ENCODE data around the gene TACC2. TPM values are rescaled to one million over a fixed set of nuclear protein-coding genes. Genes with fewer than 3 reads are reported as not detected.

TACC2 gene
- total RNA-seq, 4 donors from 2014 or later: 95.9 to 122 (median 114) TPM

GRCh38 chr10:122140941-122141623 lies 152.1 kb downstream of the TACC2 start:
- H3K36me3 ChIP-seq: peaks cover 3% of the 10 kb centered on the region in 2 donors
- H3K27me3 ChIP-seq: no peaks in the 10 kb centered on the region
- intact Hi-C loops (cut with DNase I): no loop called here
- peak overlapping the region; percentile 86 to 97 (median 97) for H3K27ac ChIP-seq
- H3K4me1 ChIP-seq: peaks cover 48 to 60% of the 10 kb centered on the region in 2 donors
- 25 to 45% methylated on average over 10 of the region's 10 CpGs for WGBS, 2 donors
- H3K4me3 ChIP-seq (replicated peaks in 1 of 3): no peak overlapping the region
- H3K9me3 ChIP-seq: no peaks in the 10 kb centered on the region
- DNase-seq: peak; percentile 89 to 91
- TF ChIP-seq, protein P1, sequence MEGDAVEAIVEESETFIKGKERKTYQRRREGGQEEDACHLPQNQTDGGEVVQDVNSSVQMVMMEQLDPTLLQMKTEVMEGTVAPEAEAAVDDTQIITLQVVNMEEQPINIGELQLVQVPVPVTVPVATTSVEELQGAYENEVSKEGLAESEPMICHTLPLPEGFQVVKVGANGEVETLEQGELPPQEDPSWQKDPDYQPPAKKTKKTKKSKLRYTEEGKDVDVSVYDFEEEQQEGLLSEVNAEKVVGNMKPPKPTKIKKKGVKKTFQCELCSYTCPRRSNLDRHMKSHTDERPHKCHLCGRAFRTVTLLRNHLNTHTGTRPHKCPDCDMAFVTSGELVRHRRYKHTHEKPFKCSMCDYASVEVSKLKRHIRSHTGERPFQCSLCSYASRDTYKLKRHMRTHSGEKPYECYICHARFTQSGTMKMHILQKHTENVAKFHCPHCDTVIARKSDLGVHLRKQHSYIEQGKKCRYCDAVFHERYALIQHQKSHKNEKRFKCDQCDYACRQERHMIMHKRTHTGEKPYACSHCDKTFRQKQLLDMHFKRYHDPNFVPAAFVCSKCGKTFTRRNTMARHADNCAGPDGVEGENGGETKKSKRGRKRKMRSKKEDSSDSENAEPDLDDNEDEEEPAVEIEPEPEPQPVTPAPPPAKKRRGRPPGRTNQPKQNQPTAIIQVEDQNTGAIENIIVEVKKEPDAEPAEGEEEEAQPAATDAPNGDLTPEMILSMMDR (IDR thresholded peaks at IDR 0.05): no peak
- TF ChIP-seq POLR2A (IDR thresholded peaks at IDR 0.05): no peak

DNA sequence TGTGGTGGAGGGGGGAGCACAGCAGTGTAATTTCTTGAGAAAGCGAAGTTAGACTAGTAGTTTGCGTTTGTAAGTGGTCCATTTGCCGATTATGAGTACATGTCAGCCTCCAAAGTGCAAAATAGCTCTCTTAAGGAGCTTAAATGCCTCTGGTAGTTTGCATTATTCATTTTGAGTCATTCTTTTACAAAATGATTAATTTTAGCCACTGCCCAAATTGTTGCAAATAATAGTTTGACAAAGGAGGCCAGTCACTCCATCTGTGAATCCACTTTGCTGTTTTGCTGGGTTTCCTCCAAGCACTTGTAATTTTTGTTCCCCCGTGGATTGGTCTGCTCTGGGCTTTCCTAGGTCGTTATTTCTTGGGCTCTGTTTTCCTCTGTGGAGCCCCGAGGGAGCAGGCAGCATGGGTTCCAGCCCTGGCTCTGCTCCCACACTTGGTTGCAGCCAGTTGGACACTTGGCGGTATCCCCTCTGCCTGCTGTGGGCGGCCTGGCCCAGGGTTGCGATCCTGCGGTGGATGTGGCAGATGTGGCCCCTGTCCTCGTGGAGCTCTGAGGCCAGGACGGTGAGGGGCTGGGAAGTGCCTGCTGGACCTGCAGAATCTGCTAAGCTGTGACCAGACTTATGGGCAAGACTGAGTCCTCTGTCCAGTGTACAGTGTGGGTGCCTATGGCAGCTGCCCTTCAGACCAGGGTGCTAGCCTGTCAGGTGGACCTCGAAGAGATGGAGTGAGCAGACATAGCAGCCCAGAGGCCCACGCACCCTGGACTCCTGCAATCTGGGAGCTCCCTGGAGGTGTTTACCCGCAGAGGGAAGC lies 153.1 kb downstream of the TACC2 start:
- 43 to 67% methylated on average over 7 to 12 of the region's 15 CpGs for WGBS, 2 donors
- Histone ChIP-seq H3K27me3 (no peaks in the 10 kb centered on the region), H3K9me3 (no peaks in the 10 kb centered on the region), H3K4me3 (replicated peaks in 1 of 3) (no peak overlapping the region), H3K27ac (peak overlapping the region; percentile 86 to 97 (median 97)), H3K36me3 (peaks cover 3% of the 10 kb centered on the region in 2 donors), H3K4me1 (peaks cover 48 to 58% of the 10 kb centered on the region in 2 donors)
- TF ChIP-seq POLR2A (IDR thresholded peaks at IDR 0.05): no peak
- TF ChIP-seq, protein P1 (IDR thresholded peaks at IDR 0.05): no peak
- DNase-seq: peak in 1 of 2 donors; percentile 58
- intact Hi-C loops (cut with DNase I): no loop called here

DNA sequence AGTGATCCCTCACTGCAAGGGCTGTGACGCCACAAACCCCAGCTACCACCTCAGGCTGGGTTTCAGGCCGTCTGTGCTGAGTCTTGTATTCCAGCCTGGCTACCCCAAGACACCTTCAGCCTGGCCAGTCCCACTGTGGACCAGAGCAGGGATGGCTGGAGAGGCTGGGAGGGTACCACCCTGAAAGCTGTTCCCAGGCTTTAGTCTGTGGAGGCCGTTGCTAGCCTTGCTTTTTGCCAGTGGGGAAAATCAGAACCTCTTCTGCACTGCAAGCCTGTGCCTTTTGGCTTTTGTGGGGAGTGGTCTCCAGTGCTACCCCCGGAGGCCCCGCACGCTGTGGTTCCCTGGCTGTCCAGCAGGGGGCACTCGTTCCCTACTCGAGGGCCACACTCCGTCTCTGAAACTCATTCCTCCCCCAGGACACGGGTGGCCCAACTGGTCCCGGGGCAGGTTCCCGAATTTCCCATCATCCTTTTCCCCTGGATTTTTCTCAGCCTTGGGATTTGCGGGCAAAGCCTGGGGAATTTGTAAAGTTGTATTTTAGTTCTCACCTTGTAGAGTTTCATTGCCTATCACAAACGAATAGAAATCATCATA lies 153.8 kb downstream of the TACC2 start:
- DNase-seq: peak; percentile 56 to 66
- WGBS, 2 donors: 14 to 20% methylated on average over 13 of the region's 14 CpGs
- Histone ChIP-seq H3K4me1 (peaks cover 52 to 63% of the 10 kb centered on the region in 2 donors), H3K36me3 (peaks cover 2 to 3% of the 10 kb centered on the region in 2 donors), H3K9me3 (no peaks in the 10 kb centered on the region), H3K27me3 (no peaks in the 10 kb centered on the region), H3K4me3 (replicated peaks in 1 of 3) (no peak overlapping the region), H3K27ac (peak overlapping the region; percentile 86 to 97 (median 97))
- intact Hi-C loops (cut with DNase I): no loop called here
- no peak for TF ChIP-seq POLR2A (IDR thresholded peaks at IDR 0.05)
- TF ChIP-seq, protein P1 (IDR thresholded peaks at IDR 0.05): peak; percentile 86 to 98 (median 92)

- no peak overlapping the region for H3K4me3 ChIP-seq (replicated peaks in 1 of 3)
- no peaks in the 10 kb centered on the region for H3K27me3 ChIP-seq
- 67 to 71% methylated on average over 13 of the region's 14 CpGs for WGBS, 2 donors
- peak overlapping the region; percentile 86 to 97 (median 97) for H3K27ac ChIP-seq
- no peaks in the 10 kb centered on the region for H3K9me3 ChIP-seq
- TF ChIP-seq POLR2A (IDR thresholded peaks at IDR 0.05): no peak
- TF ChIP-seq, protein P1 (IDR thresholded peaks at IDR 0.05): no peak
- intact Hi-C loops (cut with DNase I): no loop called here
- H3K36me3 ChIP-seq: peaks cover 0 to 3% of the 10 kb centered on the region in 2 donors
- H3K4me1 ChIP-seq: peaks cover 55 to 68% of the 10 kb centered on the region in 2 donors
- DNase-seq: peak; percentile 73 to 81
Measured at GRCh38 chr10:122143238-122143841, 154.4 kb downstream of the TACC2 start.

All from thyroid gland (tissue), 4 donors.